GM19452 (cell line): ENCODE measurements around the gene STAT5A.
A peak's percentile ranks its signal among the peaks of the same experiment; 100 is the strongest.

Experiments used
- ATAC-seq: cut with Tn5 transposase; IDR thresholded peaks from one replicate; pipeline ENCODE4 v1.9.1; 2021; ENCODE audit not compliant: unreplicated experiment

The STAT5A gene

DNA sequence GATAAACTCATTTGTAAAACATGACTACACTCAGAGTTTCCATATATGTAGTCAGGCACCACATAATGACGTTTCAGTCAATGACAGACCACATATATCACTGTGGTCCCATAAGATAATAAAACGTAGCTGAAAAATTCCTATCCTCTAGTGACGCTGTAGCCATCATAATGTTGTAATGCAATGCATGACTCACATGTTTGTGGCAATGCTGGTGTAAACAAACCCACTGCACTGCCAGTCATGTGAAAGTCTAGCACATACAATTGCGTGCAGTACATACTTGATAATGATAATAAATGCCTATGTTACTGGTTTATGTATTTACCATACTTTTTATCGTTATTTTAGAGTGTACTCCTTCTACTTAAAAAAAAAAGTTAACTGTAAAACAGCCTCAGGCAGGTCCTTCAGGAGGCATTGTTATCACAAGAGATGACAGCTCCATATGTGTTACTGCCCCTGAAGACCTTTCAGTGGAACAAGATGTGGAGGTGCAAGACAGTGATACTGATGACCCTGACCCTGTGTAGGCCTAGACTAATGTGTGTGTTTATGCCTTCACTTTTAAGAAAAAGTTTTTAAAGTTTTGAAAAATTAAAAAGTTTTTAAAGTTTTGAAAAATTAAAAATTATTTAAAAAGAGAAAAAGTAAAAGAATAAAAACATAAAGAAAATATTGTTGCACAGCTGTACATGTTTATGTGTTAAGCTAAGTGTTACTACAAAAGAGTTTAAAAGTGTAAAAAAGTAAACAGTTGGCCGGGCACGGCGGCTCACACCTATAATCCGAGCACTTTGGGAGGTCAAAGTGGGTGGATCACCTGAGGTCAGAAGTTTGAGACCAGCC is 21.2 kb upstream of the STAT5A start:
- no peak for ATAC-seq

DNA sequence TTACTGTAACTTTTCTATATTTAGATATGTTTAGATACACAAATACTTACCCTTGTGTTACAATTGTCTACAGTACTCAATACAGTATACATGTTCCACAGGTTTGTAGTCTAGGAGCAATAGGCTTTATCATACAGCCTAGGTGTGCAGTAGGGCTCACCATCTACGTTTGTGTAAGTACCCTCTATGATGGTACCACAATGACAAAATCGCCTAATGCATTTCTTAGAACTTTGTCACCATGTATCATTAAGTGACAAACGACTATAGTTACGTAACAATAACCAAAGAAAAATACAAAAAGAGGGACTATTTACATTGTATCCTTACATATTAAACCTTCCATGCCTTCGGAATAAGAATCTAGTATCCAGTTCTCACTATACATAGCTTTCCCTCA is 20.1 kb upstream of the STAT5A start:
- no peak for ATAC-seq

DNA sequence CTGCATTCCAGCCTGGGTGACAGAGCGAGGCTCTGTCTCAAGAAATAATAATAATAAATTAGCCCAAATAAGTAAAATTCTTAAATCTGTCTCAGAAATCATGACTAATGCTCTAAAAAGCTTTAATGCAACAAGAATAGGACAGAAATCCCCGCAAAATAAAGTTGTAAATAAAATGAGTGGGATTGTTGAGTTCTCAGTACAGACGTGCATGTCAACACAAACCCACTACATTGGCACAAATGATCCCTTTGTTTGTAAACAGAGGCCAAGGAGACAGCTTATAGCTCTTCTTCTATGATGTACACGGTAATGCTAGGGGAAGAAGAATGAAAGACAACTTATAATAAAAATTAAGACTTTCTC is 18.1 kb upstream of the STAT5A start:
- ATAC-seq: no peak

DNA sequence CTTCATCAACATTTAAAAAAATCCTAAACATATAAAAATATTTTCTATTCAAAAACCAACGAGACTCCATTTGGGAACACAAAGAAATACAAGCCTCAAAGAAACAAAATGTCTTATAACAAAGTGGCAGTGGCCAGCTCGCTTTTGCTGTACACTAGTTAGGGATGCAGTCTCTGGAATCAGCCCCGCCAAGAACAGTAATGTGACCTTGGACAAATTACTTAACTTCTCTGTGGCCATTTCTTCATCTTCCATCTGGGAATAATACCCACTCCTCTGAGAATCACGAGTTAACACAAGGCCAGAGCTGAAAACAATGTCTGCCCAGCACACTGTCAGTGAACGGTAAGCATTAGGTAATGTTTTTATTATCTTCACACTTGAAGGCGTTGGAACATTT is 17.7 kb upstream of the STAT5A start:
- ATAC-seq: no peak

DNA sequence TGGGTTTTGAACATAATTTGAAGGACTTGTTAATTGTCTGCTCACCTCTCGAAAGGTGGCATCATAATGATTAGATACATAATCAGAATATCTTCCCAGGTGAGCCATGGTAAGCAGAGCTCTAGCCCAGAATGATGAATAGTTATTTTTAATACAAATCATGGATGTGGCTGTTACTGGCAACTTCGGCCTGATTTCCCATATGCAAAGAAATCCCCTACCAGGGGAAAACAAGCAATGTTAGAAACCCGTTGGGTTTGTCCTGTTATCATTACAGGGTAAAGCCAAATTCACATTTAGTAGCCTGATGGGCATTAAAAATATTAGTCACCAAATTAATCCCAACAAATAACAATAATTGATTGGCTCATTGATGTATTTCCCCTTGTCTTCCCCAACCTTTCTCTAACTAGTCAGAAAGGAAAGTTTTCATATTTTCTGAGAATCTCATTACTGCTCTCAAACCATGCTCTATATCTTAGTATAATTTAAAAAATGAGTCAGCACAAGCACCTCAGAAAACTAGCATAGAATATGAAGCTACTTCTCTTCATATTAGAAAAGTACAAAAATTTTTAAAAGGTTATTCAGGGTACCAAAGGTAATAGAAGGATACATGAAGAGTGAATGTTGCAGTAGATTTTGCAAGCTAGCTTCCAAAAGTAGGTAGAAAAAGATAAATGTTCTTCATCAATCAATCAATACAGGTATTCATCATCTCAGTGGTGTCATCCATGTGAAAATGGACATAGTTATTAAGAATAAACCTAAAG is 17.1 kb upstream of the STAT5A start:
- ATAC-seq: no peak

DNA sequence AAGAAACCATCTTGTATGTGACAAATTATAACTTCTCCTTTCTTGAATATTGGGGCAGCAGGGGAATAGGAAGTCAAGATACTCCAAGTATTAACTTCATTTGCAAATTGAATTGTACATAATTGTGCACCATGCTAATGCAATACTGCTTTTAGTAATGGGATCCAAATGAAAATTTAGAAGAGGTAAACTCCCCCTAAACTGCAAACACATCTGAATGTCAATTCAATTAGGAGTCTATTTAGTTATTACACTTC is 16.6 kb upstream of the STAT5A start:
- ATAC-seq: no peak

DNA sequence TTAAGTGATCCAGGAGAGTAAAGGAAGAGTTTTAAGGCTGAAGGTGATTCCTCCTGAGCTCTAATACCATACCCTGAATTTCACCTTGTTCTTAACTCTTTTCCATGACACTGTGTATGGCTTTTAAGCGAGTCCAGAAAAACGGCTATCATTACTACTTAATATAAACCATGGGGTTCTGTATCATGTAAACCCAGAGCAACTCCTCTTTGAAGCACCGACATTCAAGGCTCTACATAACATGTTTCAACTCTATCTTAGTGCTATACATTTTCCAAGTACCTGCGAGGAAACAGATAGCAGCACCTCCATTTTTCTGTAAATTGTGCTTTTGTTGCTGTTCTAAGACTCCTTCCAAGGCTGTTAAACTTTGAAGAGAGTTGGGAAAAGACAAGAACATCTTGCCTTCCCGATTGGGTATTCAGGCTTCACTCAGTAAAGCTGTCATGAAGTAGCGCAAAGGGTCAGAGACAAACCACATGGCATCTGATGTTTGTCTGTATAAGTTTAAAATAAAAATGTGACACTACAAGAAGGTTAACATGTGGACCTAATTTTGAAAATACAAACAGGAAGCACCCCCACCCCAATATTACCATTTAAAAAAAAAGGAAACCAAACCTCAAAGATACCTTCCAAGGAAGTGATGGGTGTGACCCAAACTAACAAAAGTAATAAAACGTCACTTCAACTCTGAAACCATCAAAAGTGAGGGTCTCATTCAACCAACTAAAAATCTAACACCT is 16.0 kb upstream of the STAT5A start:
- no peak for ATAC-seq

DNA sequence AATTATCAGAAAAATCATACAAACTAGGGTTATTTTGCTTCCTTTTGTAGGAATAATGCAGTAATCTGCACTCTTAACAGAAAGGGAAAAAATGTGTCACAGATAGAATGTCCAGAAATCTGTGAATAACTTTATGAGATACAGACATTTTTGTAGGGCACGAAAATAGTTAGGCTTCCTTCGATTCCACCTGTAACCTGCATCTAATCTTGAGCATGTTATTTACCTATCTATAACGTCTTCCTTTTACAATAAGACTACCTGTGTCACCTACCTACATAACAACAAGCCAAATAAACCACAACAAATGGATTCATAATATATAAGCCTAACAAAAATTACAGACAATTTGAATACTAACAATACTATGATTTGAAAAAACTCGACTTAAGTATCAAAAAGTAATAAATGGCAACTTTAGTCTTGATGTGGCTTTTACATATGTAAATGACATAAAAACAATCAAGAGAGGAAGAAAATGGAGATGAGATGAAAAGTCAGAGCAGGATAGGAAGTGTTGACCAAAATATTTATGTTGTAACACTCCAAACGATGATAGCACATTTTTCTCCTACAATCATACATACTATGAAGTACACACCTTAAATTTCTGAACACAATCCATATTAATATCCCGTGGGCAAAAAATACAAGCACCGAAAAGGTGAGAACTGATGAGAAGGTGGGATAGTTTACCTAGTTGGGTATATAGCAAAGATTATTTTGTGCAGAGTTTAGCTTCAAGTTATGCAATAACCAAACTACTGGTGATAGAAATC is 14.6 kb upstream of the STAT5A start:
- ATAC-seq: no peak

DNA sequence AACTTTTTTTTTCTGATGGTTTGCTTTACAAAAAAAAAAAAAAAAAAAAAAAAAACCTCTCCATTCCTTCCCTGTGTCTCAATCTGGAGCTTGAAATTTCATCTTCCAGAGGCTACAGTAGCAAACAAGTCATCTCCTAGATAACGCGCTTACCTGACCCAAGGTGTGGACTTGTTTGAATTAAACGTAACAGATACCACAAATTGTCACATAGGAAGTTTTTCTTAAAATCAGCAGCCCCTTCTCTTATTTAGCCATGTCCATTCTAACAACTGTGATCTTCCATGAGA is 14.1 kb upstream of the STAT5A start:
- no peak for ATAC-seq

DNA sequence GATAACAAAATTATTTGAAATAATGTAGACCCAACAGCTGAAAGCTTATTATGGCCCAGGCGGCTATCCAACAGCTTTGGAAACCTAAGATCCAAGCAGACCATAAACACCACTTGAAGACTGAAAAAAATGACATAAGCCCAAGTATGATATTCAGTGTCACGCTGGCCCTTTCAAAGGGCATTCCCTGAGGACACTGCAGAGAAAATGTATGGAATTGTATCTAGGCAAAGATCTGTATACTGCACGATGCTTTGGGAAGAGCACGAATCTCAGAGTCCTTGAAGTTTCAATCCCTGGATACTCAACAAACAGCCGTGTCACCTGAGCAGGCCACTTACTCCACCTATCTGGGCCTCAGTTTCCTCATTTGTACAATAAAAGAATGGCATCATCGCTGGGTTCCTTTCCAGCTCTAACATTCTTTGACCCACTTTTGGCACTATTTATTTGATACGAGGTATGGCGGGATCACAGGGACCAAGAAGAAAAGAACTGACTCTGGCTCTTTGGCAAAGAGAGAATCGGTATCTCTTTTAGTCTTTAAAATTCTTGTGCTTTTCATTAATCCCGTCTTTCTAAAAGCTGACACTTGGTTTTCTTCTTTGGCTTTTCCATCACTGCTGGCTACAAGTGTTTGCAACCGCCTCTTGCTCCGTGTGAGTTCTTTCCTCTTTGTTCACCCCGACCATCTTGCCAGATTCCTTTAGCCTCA is 13.3 kb upstream of the STAT5A start:
- no peak for ATAC-seq

DNA sequence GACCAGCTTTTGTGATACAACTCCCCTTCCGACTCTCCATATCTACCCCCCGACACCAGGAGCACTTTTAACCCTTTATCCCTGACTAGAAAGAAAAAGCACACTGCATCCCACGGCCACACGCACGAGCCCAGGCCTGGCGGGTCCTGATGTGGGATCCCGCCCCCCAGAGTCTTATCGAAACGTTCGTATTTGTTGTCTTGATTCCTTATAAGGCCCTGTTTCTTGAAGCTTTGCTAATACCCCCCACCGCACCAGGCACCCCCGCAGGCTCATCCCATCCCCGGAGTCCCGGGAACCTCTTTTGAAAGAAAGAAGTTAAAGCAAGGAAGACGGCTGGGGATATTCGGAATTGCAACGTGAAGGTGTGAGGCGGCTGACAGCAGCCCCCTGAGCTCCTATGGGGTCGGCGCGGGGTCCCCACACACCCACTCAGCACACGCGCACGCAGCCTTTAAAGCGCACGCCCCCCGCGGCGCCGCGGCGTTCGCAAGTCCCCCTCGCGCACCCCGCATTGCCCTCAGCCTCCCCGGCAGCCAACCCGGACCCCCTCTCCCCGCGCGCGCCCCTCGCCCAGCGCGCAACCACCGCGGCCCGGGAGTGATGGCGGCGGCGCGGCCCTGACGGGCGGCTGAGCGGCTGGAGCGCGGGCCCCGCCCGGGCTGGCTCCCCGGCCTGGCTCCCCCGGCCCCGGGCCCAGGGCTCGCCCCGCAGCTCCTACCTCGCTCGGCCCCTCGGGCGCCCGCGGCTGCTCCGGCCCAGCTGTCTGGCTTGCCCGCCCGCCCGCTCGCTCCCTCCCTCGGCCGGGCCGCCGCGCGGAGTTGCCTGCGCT is 12.6 kb upstream of the STAT5A start:
- ATAC-seq: peak; percentile 50

DNA sequence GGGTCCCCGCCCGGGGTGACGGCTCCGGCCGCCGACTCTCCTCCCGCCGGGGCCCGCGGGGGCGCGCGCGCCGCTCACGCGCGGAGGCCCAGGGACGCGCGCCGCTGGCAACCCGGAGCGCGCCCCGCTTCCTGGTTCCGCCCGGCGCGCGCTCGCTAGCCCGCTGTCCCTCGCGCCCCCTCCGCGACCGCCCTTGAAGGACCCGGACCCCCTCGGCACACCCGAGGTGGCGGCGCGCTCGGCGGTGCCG is 12.0 kb upstream of the STAT5A start, which contains the start of gene STAT5B:
TSS of gene STAT5B (minus strand) at position 33 of the 250 bp plus-strand sequence. CDS start 44,264 bp downstream, outside the sequence.
- ATAC-seq: peak; percentile 59

DNA sequence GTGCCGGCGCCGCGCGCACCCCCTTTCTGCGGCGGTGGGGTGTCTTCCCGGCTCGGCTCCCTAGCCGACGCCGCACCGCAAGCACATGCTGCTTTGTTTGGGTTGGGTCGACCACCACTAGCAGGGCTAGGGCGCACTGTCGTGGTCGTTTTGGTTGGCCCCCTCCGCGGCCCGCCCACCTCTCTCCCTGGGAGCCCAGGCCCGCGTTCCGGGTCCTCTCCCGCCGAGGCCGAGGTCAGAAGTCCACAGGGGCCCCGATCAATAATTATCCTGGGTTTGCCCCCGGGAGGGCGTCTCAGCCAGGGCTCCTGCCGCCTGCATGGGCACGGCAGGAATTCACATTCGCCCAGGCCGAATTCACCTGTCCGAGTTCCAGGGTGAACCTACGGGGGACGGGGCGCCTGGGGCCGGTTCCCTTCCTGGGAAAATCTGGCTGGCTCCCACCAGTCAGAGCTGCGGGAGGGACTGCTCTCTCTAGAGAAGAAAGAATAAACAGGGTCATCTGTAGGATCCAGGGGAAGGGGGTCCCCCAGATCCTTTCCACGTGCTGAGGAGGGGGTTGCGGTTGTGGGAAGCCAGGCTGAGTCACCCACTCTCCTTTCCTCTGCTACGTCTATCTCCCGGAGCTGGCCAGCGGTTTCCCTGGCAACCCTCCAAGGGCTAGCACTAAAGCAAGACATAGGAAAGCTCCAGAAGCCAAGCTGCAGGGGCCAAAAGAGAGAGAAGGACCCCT is 11.5 kb upstream of the STAT5A start:
- no peak for ATAC-seq

DNA sequence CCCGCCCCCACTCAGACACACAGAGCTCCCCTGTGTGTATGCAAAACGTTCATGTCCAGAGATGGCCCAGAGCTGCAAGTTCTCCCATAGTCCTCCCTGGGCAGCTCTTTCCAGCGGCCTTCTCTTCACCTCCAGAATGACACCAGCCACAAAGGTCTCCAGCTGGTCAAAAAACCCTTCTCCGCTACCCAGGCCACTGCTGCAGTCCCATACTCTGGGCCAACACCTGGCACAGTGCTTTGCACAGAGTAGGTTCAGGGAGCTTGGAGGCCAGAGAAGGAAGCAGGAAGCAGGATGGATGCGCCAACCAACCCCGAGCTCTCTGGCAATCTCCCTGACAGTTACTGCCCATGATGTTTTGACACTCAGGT is 11.0 kb upstream of the STAT5A start:
- no peak for ATAC-seq

DNA sequence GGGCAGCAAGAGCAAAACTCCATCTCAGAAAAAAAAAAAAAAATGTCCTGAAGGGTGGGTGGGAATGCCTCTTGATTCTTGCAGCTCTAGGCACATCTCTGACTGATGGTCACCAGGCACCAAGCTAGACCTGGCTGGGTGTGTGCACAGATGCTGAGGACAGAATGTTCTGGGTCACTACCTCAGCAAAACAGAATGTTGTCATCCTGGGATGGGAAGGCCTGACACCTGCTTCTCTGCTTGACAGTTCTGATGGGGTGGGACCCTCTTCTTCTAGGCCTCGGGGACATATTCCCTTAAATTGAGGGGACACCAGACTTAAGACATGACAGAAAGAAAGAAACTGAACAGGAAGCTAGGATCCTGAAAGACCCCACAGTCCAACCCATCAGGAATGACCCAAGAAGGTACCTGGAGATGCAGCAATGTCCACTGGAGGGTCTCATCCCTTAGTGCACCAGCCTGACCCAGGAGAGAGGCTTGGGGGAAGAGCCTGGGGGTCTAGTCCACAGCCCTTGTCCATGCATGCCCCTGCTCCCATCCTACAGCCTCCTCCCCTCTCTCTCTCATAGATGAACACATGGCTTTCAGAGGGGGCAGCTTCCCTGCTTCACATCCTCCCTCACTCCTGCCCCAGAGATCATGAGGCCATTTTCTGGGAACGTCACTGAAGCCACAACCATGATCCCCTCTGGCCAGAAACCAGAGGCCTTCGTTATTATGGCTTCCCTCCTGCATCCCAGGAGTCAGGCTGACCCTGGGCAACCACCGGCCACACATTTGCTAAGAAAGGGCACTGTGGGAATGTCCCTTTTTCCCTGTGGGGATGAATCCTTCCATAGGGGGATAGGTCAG is 8.3 kb upstream of the STAT5A start:
- no peak for ATAC-seq

DNA sequence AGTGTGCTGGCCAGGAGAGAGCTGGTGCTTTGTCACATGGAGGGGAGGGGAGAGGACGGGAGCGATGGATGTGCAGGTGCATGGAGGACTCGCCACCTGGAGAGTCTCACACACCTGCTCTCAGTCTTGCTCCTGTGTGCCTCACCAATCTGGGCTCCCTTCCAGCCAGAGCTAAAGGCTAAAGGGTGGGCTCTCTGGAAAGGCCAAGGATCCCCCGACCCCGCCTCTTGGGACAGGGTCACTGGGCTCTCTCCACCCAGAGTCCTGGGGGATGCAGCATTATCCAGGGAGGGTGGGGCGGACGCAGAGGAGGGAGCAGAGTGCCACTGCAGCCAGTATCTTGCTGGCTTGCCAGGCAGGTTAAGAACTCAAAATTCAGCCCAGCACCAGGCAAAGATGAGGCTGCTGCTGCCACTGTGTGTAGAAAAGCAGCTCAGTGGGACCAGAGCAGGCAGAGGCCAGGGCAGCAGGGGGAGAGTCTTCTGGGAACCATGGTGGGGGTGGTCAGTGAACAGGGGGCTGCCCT is 6.7 kb upstream of the STAT5A start:
- ATAC-seq: no peak

DNA sequence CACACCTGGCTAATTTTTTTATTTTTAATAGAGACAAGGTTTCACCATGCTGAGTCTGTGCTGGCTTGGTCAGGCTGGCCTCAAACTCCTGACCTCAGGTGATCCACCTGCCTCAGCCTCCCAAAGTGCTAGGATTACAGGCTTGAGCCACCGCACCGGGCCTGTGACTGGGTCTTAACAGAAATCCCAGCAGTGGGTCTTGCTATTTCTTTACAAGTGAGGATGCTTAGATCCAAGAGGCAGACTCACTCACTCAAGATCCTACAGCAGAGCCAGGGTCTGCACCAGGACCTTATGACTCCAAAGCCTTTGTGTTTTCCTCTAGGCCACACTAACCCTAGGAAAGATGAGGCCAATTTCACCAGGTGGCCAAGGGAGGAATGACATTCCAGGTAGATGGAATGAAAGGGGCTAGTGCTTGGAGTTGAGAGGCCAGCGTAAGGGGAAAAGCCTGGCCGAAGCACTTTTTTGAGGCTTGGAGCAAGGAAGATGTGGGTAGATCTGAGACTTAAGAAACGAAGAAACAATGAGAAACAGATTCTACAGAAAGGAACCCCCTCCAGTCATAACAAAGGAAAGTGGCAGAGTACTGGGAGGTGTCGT is 5.7 kb upstream of the STAT5A start:
- ATAC-seq: no peak
